Germinal center (tissue), 1 donor: Measurements from ENCODE around the gene CEP85.

ENCODE experiments used
- DNase-seq: peaks from one replicate; pipeline ENCODE4 v3.0.0; 2012; ENCODE audit warnings: mixed read lengths, low spot score

CEP85 gene

GRCh38 chr1:26278724-26279455, 44.9 kb downstream of the CEP85 start:
- DNase-seq = peak; percentile 30

GRCh38 chr1:26279456-26280332, 45.7 kb downstream of the CEP85 start, which contains the start of gene SH3BGRL3:
TSS of gene SH3BGRL3 (plus strand) at chr1:26280086. CDS start at chr1:26280156, 70 bp downstream.
- peak; percentile 94 for DNase-seq

GRCh38 chr1:26280333-26281042, 46.5 kb downstream of the CEP85 start:
- DNase-seq = no peak

GRCh38 chr1:26281091-26281958, 47.3 kb downstream of the CEP85 start:
- DNase-seq = no peak

- DNase-seq = no peak
These were observed 48.0 kb downstream of the CEP85 start for GRCh38 chr1:26281971-26282370.

- DNase-seq = no peak
These were observed 48.5 kb downstream of the CEP85 start for GRCh38 chr1:26282401-26282918.

- no peak for DNase-seq
These were observed 49.4 kb downstream of the CEP85 start for GRCh38 chr1:26283279-26283853.

- DNase-seq = no peak
These were observed 50.0 kb downstream of the CEP85 start for GRCh38 chr1:26283871-26284596.

GRCh38 chr1:26284597-26285347, 50.8 kb downstream of the CEP85 start:
- peak; percentile 76 for DNase-seq

- peak; percentile 42 for DNase-seq
These were observed 51.5 kb downstream of the CEP85 start for GRCh38 chr1:26285366-26286063.

- no peak for DNase-seq
These were observed 52.0 kb downstream of the CEP85 start for GRCh38 chr1:26286064-26286416.

GRCh38 chr1:26287033-26287711, 53.2 kb downstream of the CEP85 start:
- DNase-seq = peak; percentile 72

- DNase-seq = no peak
These were observed 53.8 kb downstream of the CEP85 start for GRCh38 chr1:26287811-26288210.

GRCh38 chr1:26288311-26288941, 54.4 kb downstream of the CEP85 start:
- DNase-seq = peak; percentile 64

GRCh38 chr1:26289158-26290059, 55.4 kb downstream of the CEP85 start:
- DNase-seq = peak; percentile 90

GRCh38 chr1:26290122-26290881, 56.3 kb downstream of the CEP85 start:
- DNase-seq = peak; percentile 33
